ENCODE results near the gene GCLC.

The GCLC gene

GRCh38 chr6:53497905-53498304 is 47.0 kb downstream of the GCLC start:
- no peak for DNase-seq (ENCODE audit: extremely low read depth, low read depth)
- H3K4me3 ChIP-seq (replicated peaks; ENCODE audit: low read depth, low read length), result no peak overlapping the region
- no peak for TF ChIP-seq CTCF (IDR thresholded peaks at IDR 0.05; ENCODE audit: low read depth, low read length, missing control alignments)

GRCh38 chr6:53496797-53497375 is 48.0 kb downstream of the GCLC start:
- DNase-seq (ENCODE audit: extremely low read depth, low read depth), result peak; percentile 24
- H3K4me3 ChIP-seq (replicated peaks; ENCODE audit: low read depth, low read length), result no peak overlapping the region
- TF ChIP-seq CTCF (IDR thresholded peaks at IDR 0.05; ENCODE audit: low read depth, low read length, missing control alignments), result no peak

- no peak for TF ChIP-seq CTCF (IDR thresholded peaks at IDR 0.05; ENCODE audit: low read depth, low read length, missing control alignments)
- DNase-seq (ENCODE audit: extremely low read depth, low read depth), result no peak
- H3K4me3 ChIP-seq (replicated peaks; ENCODE audit: low read depth, low read length), result no peak overlapping the region
Measured at GRCh38 chr6:53495506-53496499, 49.1 kb downstream of the GCLC start.

GRCh38 chr6:53494076-53494475 is 50.8 kb downstream of the GCLC start:
- no peak for TF ChIP-seq CTCF (IDR thresholded peaks at IDR 0.05; ENCODE audit: low read depth, low read length, missing control alignments)
- no peak for DNase-seq (ENCODE audit: extremely low read depth, low read depth)

GRCh38 chr6:53493635-53494025 is 51.3 kb downstream of the GCLC start:
- H3K4me3 ChIP-seq (replicated peaks; ENCODE audit: low read depth, low read length), result no peak overlapping the region
- DNase-seq (ENCODE audit: extremely low read depth, low read depth), result no peak
- no peak for TF ChIP-seq CTCF (IDR thresholded peaks at IDR 0.05; ENCODE audit: low read depth, low read length, missing control alignments)

More at GRCh38 chr6:53494076-53494475, 50.8 kb downstream of the GCLC start:
- no peak overlapping the region for H3K4me3 ChIP-seq (replicated peaks; ENCODE audit: low read depth, low read length)

- TF ChIP-seq CTCF (IDR thresholded peaks at IDR 0.05; ENCODE audit: low read depth, low read length, missing control alignments), result peak; percentile 47
- DNase-seq (ENCODE audit: extremely low read depth, low read depth), result peak; percentile 30
- H3K4me3 ChIP-seq (replicated peaks; ENCODE audit: low read depth, low read length), result no peak overlapping the region
Measured at GRCh38 chr6:53492860-53493634, 51.9 kb downstream of the GCLC start.

All from HFF-Myc (cell line).